Measurements from ENCODE around the gene SPATA13.

The SPATA13 gene

DNA sequence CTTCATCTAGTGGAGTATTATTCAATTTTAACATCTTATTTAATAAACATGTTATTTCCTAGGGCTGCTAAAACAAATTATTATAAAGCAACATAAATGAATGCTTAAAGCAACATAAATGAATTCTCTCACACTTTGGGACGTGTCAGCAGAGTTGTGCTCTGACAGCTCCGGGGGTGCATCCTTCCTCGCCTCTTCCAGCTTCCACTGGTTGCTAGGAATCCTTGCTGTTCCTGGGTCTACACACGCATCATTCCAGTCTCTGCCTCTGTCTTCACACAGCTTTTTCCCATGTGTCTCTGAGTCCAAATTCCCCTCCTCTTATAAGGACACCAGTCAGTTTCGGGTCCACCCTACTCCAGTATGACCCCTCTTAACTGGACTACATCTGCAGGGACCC, 21.6 kb upstream of the SPATA13 start:
- no peak overlapping the region for H3K4me3 ChIP-seq (ENCODE audit: low read depth, low read length)
- no peak for DNase-seq (ENCODE audit: low read depth)
- TF ChIP-seq, protein P1, sequence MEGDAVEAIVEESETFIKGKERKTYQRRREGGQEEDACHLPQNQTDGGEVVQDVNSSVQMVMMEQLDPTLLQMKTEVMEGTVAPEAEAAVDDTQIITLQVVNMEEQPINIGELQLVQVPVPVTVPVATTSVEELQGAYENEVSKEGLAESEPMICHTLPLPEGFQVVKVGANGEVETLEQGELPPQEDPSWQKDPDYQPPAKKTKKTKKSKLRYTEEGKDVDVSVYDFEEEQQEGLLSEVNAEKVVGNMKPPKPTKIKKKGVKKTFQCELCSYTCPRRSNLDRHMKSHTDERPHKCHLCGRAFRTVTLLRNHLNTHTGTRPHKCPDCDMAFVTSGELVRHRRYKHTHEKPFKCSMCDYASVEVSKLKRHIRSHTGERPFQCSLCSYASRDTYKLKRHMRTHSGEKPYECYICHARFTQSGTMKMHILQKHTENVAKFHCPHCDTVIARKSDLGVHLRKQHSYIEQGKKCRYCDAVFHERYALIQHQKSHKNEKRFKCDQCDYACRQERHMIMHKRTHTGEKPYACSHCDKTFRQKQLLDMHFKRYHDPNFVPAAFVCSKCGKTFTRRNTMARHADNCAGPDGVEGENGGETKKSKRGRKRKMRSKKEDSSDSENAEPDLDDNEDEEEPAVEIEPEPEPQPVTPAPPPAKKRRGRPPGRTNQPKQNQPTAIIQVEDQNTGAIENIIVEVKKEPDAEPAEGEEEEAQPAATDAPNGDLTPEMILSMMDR (IDR thresholded peaks at IDR 0.05; ENCODE audit: low read depth, low read length, missing control alignments) = no peak

DNA sequence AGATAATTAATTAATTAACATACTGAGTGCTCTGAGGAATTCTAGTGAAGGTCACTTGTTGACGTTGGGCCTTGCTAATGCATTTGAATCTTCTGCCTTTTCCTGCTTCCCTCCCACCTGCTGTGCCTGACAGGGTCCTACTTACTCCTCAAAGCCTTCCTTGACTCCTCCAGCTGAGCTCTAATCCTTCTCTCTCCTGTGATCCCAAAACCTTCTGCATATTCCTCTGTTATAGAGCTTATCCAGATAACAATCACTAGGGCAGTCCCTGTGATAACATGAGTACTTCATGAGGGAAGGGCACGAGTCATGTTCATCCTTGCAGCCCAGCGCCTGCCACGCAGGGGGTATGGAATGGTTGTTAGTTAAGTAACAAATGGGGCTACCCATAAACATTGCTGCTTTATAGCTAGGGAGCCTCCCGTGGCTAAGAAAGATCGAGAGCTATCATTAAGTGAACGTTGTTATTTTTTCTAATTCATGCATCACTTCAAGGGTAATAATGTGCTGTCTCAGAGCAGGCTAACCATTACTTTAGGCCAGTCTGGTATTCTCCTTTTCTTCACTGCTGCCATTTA, 19.1 kb upstream of the SPATA13 start:
- TF ChIP-seq, protein P1 (IDR thresholded peaks at IDR 0.05; ENCODE audit: low read depth, low read length, missing control alignments) = no peak
- DNase-seq (ENCODE audit: low read depth) = no peak
- H3K4me3 ChIP-seq (ENCODE audit: low read depth, low read length) = no peak overlapping the region

- DNase-seq (ENCODE audit: low read depth) = no peak
- no peak overlapping the region for H3K4me3 ChIP-seq (ENCODE audit: low read depth, low read length)
- TF ChIP-seq, protein P1 (IDR thresholded peaks at IDR 0.05; ENCODE audit: low read depth, low read length, missing control alignments) = no peak
These were observed 18.1 kb upstream of the SPATA13 start for GRCh38 chr13:24142453-24142852.

GRCh38 chr13:24142886-24143285, 17.6 kb upstream of the SPATA13 start:
- DNase-seq (ENCODE audit: low read depth) = no peak
- TF ChIP-seq, protein P1 (IDR thresholded peaks at IDR 0.05; ENCODE audit: low read depth, low read length, missing control alignments) = no peak
- no peak overlapping the region for H3K4me3 ChIP-seq (ENCODE audit: low read depth, low read length)

GRCh38 chr13:24145240-24145639, 15.3 kb upstream of the SPATA13 start:
- no peak overlapping the region for H3K4me3 ChIP-seq (ENCODE audit: low read depth, low read length)
- no peak for DNase-seq (ENCODE audit: low read depth)
- TF ChIP-seq, protein P1 (IDR thresholded peaks at IDR 0.05; ENCODE audit: low read depth, low read length, missing control alignments) = no peak

GRCh38 chr13:24145674-24146073, 14.8 kb upstream of the SPATA13 start:
- no peak for DNase-seq (ENCODE audit: low read depth)
- H3K4me3 ChIP-seq (ENCODE audit: low read depth, low read length) = no peak overlapping the region
- TF ChIP-seq, protein P1 (IDR thresholded peaks at IDR 0.05; ENCODE audit: low read depth, low read length, missing control alignments) = no peak

DNA sequence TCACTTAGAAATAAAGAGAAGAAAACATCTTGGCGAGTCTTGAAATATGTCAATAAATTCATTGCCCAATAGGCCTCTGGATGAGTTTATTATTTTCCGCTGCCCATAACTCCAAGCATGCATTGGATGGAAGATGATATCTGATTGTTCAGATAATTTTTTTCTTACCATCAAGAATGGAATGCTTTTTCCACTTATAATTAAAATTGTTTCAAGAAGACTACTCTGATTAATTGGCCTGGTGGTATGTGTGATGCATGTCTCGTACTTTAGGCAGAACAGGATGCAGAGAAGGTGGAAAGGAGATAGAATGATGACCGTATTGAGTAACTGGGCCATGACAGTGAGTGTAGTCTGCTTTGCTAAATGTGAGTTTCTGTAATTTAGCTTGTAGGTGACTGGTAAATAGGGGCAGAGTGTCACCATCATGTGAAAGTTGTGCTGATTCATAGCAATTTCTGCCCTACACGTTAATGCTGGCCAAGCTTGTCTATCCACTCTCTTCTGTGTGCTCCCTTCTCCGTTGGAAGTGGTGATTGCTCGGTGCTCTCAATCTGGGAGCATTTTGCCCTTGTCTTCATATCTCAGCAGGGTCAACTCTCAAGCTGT, 13.5 kb upstream of the SPATA13 start:
- DNase-seq (ENCODE audit: low read depth) = no peak
- no peak overlapping the region for H3K4me3 ChIP-seq (ENCODE audit: low read depth, low read length)
- TF ChIP-seq, protein P1 (IDR thresholded peaks at IDR 0.05; ENCODE audit: low read depth, low read length, missing control alignments) = no peak
